Measurements from ENCODE around the gene EEF1A2.

- TF ChIP-seq FOXA1 (IDR thresholded peaks at IDR 0.05), result no peak
- no peak for TF ChIP-seq SP1 (IDR thresholded peaks at IDR 0.05)
- TF ChIP-seq FOXM1 (IDR thresholded peaks at IDR 0.05; ENCODE audit: borderline replicate concordance), result no peak
- TF ChIP-seq L3MBTL2 (conservative IDR thresholded peaks at IDR 0.05), result no peak
- TF ChIP-seq NFRKB (IDR thresholded peaks at IDR 0.05), result no peak
- no peak for TF ChIP-seq SUZ12 (IDR thresholded peaks at IDR 0.05)
- TF ChIP-seq ARNT (IDR thresholded peaks at IDR 0.05), result no peak
- TF ChIP-seq HDGF (IDR thresholded peaks at IDR 0.05; ENCODE audit: borderline replicate concordance), result no peak
- no peak for TF ChIP-seq LEF1 (IDR thresholded peaks at IDR 0.05; ENCODE audit: borderline replicate concordance)
- no peak for TF ChIP-seq ZNF384 (IDR thresholded peaks at IDR 0.05)
- no peak for TF ChIP-seq TARDBP (IDR thresholded peaks at IDR 0.05)
- no peak for TF ChIP-seq BHLHE40 (IDR thresholded peaks at IDR 0.05; ENCODE audit: borderline replicate concordance)
- no peak for TF ChIP-seq ELF4 (IDR thresholded peaks at IDR 0.05)
- TF ChIP-seq, protein P1, sequence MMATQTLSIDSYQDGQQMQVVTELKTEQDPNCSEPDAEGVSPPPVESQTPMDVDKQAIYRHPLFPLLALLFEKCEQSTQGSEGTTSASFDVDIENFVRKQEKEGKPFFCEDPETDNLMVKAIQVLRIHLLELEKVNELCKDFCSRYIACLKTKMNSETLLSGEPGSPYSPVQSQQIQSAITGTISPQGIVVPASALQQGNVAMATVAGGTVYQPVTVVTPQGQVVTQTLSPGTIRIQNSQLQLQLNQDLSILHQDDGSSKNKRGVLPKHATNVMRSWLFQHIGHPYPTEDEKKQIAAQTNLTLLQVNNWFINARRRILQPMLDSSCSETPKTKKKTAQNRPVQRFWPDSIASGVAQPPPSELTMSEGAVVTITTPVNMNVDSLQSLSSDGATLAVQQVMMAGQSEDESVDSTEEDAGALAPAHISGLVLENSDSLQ (IDR thresholded peaks at IDR 0.05), result no peak
Measured at GRCh38 chr20:63473555-63474449, 25.1 kb downstream of the EEF1A2 start.

Measured in HEK293T (cell line).